H1 (cell line): ENCODE results near the gene BLNK. TPM values are rescaled to one million over a fixed set of nuclear protein-coding genes. Genes with fewer than 3 reads are reported as not detected.

Experiments
- CTCF ChIA-PET: fragments of 300-600 bp; sonication (Branson Sonifier 250); formaldehyde crosslinking; loops from one replicate; lab custom pipeline; 2021; ENCODE audit not compliant: partially characterized antibody; lab: Charles Lee
- POLR2A ChIA-PET: fragments of 300-600 bp; sonication (Branson Sonifier 250); formaldehyde crosslinking; loops from one replicate; lab custom pipeline; 2021; ENCODE audit warnings: inconsistent platforms; ENCODE audit not compliant: partially characterized antibody; lab: Charles Lee
- DNase-seq, 2 experiments: peaks; one replicate each; pipeline versions ENCODE4 v3.0.0 to v3.0.0-alpha.2; 2010 to 2022; ENCODE audit warnings: low spot score in 2 of 2, low read depth in 1 of 2, mixed read lengths in 1 of 2
- FAIRE-seq: peaks from 2 replicates; lab custom pipeline; 2011; peaks lifted over from hg19 to GRCh38; lab: Jason Lieb, UNC
- H2AFZ ChIP-seq: 2 replicates; pipeline ENCODE4 v1.8.1; 2012; ENCODE audit warnings: low read length, inconsistent platforms
- H2AK5ac ChIP-seq: 2 replicates; pipeline ENCODE4 v1.6.1; 2013; ENCODE audit warnings: low read depth, low read length
- H2BK120ac ChIP-seq: replicated peaks from 2 replicates; pipeline ENCODE3; 2013; ENCODE audit warnings: low read depth, low read length, inconsistent platforms
- H2BK12ac ChIP-seq: 2 replicates; pipeline ENCODE4 v1.6.1; 2013; ENCODE audit warnings: low read depth, low read length
- H2BK15ac ChIP-seq: 2 replicates; pipeline ENCODE4 v1.6.1; 2013; ENCODE audit warnings: low read length
- H2BK20ac ChIP-seq: 2 replicates; pipeline ENCODE4 v1.6.1; 2013; ENCODE audit warnings: low read length
- H2BK5ac ChIP-seq: 2 replicates; pipeline ENCODE4 v1.6.1; 2013; ENCODE audit warnings: low read depth, low read length
- H3K14ac ChIP-seq: 2 replicates; pipeline ENCODE4 v1.6.1; 2013; ENCODE audit warnings: inconsistent platforms; ENCODE audit not compliant: insufficient read length
- H3K18ac ChIP-seq: 2 replicates; pipeline ENCODE4 v1.6.1; 2013; ENCODE audit warnings: low read length; ENCODE audit errors: extremely low read depth
- H3K23ac ChIP-seq: 2 replicates; pipeline ENCODE4 v1.6.1; 2013; ENCODE audit warnings: inconsistent platforms; ENCODE audit not compliant: insufficient read length
- H3K23me2 ChIP-seq: 2 replicates; pipeline ENCODE4 v1.6.1; 2013; ENCODE audit warnings: low read depth, low read length
- H3K27ac ChIP-seq: 2 replicates; pipeline ENCODE4 v1.6.1; 2011; ENCODE audit warnings: low read depth, low read length, inconsistent platforms
- H3K27me3 ChIP-seq, 4 experiments: replicated peaks in 1 of 4; 1 replicate in 1 of 4; 2 replicates in 3 of 4; pipeline versions ENCODE4 v1.6.1 to v1.8.1; 2011 to 2013; ENCODE audit warnings: low read length in 3 of 4, mild to moderate bottlenecking in 3 of 4, inconsistent platforms in 2 of 4, mixed read lengths in 2 of 4, moderate library complexity in 1 of 4; ENCODE audit not compliant: control insufficient read depth in 3 of 4, insufficient read depth in 3 of 4; ENCODE audit errors: extremely low read depth in 1 of 4
- H3K36me3 ChIP-seq, 4 experiments: 2 replicates each; pipeline versions ENCODE4 v1.6.1 to v1.8.1; 2011 to 2013; ENCODE audit warnings: mild to moderate bottlenecking in 4 of 4, low read length in 3 of 4, moderate library complexity in 2 of 4, control low read depth in 1 of 4, inconsistent platforms in 1 of 4; ENCODE audit not compliant: insufficient read depth in 4 of 4, control insufficient read depth in 2 of 4
- H3K4ac ChIP-seq: replicated peaks from 2 replicates; pipeline ENCODE3; 2013; ENCODE audit warnings: low read length, low read depth, mixed read lengths, inconsistent platforms; ENCODE audit not compliant: insufficient read length
- H3K4me1 ChIP-seq, 4 experiments: replicated peaks in 1 of 4; 1 replicate in 1 of 4; 2 replicates in 3 of 4; pipeline versions ENCODE4 v1.6.1 to v1.8.1; 2011 to 2013; ENCODE audit warnings: low read length in 3 of 4, inconsistent platforms in 2 of 4, mixed read lengths in 1 of 4; ENCODE audit not compliant: insufficient read depth in 4 of 4, control insufficient read depth in 3 of 4
- H3K4me2 ChIP-seq, 2 experiments: 2 replicates each; pipeline versions ENCODE4 v1.6.1 to v1.8.1; 2011 to 2013; ENCODE audit warnings: low read depth in 2 of 2, low read length in 2 of 2, control low read depth in 1 of 2, inconsistent platforms in 1 of 2, mild to moderate bottlenecking in 1 of 2; ENCODE audit not compliant: insufficient read depth in 1 of 2
- H3K4me3 ChIP-seq, 4 experiments: fragments of 200-600, 300-600 bp in 1 of 4; sonication (generic), shearing (Covaris generic), sonication (Bioruptor Twin) in 1 of 4; 2 replicates each; pipeline versions ENCODE4 v1.5.1 to v1.8.1; 2011 to 2016; ENCODE audit warnings: low read length in 4 of 4, low read depth in 3 of 4, control low read depth in 2 of 4, inconsistent platforms in 2 of 4, mild to moderate bottlenecking in 2 of 4, mixed read lengths in 1 of 4, moderate library complexity in 1 of 4; ENCODE audit not compliant: insufficient read depth in 2 of 4; ENCODE audit errors: extremely low read depth in 1 of 4
- H3K56ac ChIP-seq: replicated peaks from 2 replicates; pipeline ENCODE3; 2013; ENCODE audit warnings: low read depth, mild to moderate bottlenecking, mixed read lengths, low read length, inconsistent platforms; ENCODE audit not compliant: insufficient read length
- H3K79me1 ChIP-seq: 2 replicates; pipeline ENCODE4 v1.6.1; 2013; ENCODE audit warnings: low read depth, low read length, control low read depth
- H3K79me2 ChIP-seq, 2 experiments: 2 replicates each; pipeline versions ENCODE4 v1.6.1 to v1.8.1; 2012 to 2013; ENCODE audit warnings: low read length in 2 of 2, mild to moderate bottlenecking in 2 of 2, inconsistent platforms in 1 of 2; ENCODE audit not compliant: insufficient read depth in 2 of 2, control insufficient read depth in 1 of 2
- H3K9ac ChIP-seq, 4 experiments: replicated peaks in 1 of 4; 1 replicate in 1 of 4; 2 replicates in 3 of 4; pipeline versions ENCODE4 v1.6.1 to v1.8.1; 2011 to 2013; ENCODE audit warnings: low read depth in 3 of 4, low read length in 3 of 4, control low read depth in 2 of 4, mild to moderate bottlenecking in 2 of 4, moderate library complexity in 2 of 4, inconsistent platforms in 1 of 4; ENCODE audit errors: extremely low read depth in 1 of 4
- H3K9me3 ChIP-seq, 2 experiments: 2 replicates each; pipeline versions ENCODE4 v1.6.1 to v1.8.1; 2012 to 2013; ENCODE audit warnings: mild to moderate bottlenecking in 2 of 2, moderate library complexity in 2 of 2, control low read depth in 1 of 2, inconsistent platforms in 1 of 2, low read depth in 1 of 2, low read length in 1 of 2, mixed read lengths in 1 of 2; ENCODE audit not compliant: insufficient read depth in 2 of 2
- H4K20me1 ChIP-seq, 2 experiments: replicated peaks in 1 of 2; 2 replicates each; pipeline versions ENCODE3 to v1.8.1; 2011 to 2013; ENCODE audit warnings: inconsistent platforms in 2 of 2, low read length in 2 of 2, mild to moderate bottlenecking in 1 of 2; ENCODE audit not compliant: insufficient read depth in 2 of 2, control insufficient read depth in 1 of 2
- H4K5ac ChIP-seq: 2 replicates; pipeline ENCODE4 v1.6.1; 2013; ENCODE audit warnings: low read length, low read depth, mixed read lengths, inconsistent platforms; ENCODE audit not compliant: insufficient read length
- H4K8ac ChIP-seq: 2 replicates; pipeline ENCODE4 v1.8.0; 2013; ENCODE audit warnings: mild to moderate bottlenecking, moderate library complexity, low read length, inconsistent platforms; ENCODE audit not compliant: insufficient read depth; ENCODE audit errors: extremely low read depth
- H4K91ac ChIP-seq: replicated peaks from 2 replicates; pipeline ENCODE3; 2013; ENCODE audit warnings: low read length, mixed read lengths, inconsistent platforms; ENCODE audit not compliant: insufficient read length
- BRCA1 ChIP-seq: IDR thresholded peaks from 2 replicates; pipeline ENCODE4 v1.6.1; 2012; ENCODE audit warnings: low read depth, low read length, improper control_type of control experiment
- CBX8 ChIP-seq: fragments of 300-800, 300-1000 bp; sonication (generic); IDR thresholded peaks from 2 replicates; pipeline ENCODE4 v1.7.1; 2016; ENCODE audit warnings: low read depth, low read length, borderline replicate concordance
- E2F6 ChIP-seq: IDR thresholded peaks from 2 replicates; pipeline ENCODE4 v1.6.1; 2012; ENCODE audit warnings: inconsistent platforms
- GABPA ChIP-seq: IDR thresholded peaks from 2 replicates; pipeline ENCODE4 v1.6.1; 2011; ENCODE audit warnings: mild to moderate bottlenecking, low read length, moderate library complexity, borderline replicate concordance; ENCODE audit not compliant: insufficient read depth
- HDAC6 ChIP-seq: IDR thresholded peaks from one replicate; pipeline ENCODE4 v1.7.1; 2012; ENCODE audit warnings: low read depth, mild to moderate bottlenecking, inconsistent platforms, low read length, moderate library complexity
- KDM4A ChIP-seq: IDR thresholded peaks from one replicate; pipeline ENCODE4 v1.7.1; 2012; ENCODE audit warnings: low read depth, mild to moderate bottlenecking, moderate library complexity, low read length, inconsistent platforms; ENCODE audit not compliant: severe bottlenecking
- MAX ChIP-seq: IDR thresholded peaks from 2 replicates; pipeline ENCODE4 v1.6.1; 2012; ENCODE audit warnings: inconsistent platforms
- POLR2AphosphoS5 ChIP-seq: IDR thresholded peaks from 2 replicates; pipeline ENCODE4 v1.6.1; 2011; ENCODE audit warnings: low read depth, low read length
- RBBP5 ChIP-seq: IDR thresholded peaks from 2 replicates; pipeline ENCODE4 v1.7.1; 2012; ENCODE audit warnings: low read depth, mild to moderate bottlenecking, inconsistent platforms, low read length, moderate library complexity, borderline replicate concordance
- RXRA ChIP-seq: IDR thresholded peaks from 2 replicates; pipeline ENCODE4 v1.6.1; 2011; ENCODE audit warnings: low read depth, mild to moderate bottlenecking, low read length, moderate library complexity; ENCODE audit not compliant: insufficient read depth
- SIX5 ChIP-seq: IDR thresholded peaks from 2 replicates; pipeline ENCODE4 v1.6.1; 2011; ENCODE audit warnings: mild to moderate bottlenecking, low read depth, low read length
- SRF ChIP-seq: IDR thresholded peaks from 2 replicates; pipeline ENCODE4 v1.6.1; 2011; ENCODE audit warnings: mild to moderate bottlenecking, low read depth, low read length, moderate library complexity
- TCF12 ChIP-seq: IDR thresholded peaks from 2 replicates; pipeline ENCODE4 v1.6.1; 2011; ENCODE audit warnings: low read depth, mild to moderate bottlenecking, low read length
- TEAD4 ChIP-seq: IDR thresholded peaks from 2 replicates; pipeline ENCODE4 v1.6.1; 2012; ENCODE audit warnings: low read depth, low read length, inconsistent platforms, mixed read lengths
- WGBS, 2 experiments: shearing (Covaris generic) in 1 of 2; methylation state at CpG; one replicate each; pipeline versions ENCODE4 v1.1.6 to v1.1.7; 2013 to 2015; ENCODE audit warnings: low lambda C conversion rate in 2 of 2, mixed read lengths in 2 of 2, inconsistent platforms in 1 of 2, low coverage in 1 of 2, missing lambda C conversion rate in 1 of 2; ENCODE audit not compliant: insufficient replicate concordance in 2 of 2, insufficient coverage in 1 of 2, insufficient read length in 1 of 2; ENCODE audit errors: extremely low coverage in 1 of 2, missing lambda C conversion rate in 1 of 2; 5-methylcytosine and 5-hydroxymethylcytosine counted together
- polyA plus RNA-seq, 7 experiments: library from polyadenylated mRNA; depleted of rRNA in 3 of 7; stranded (reverse) in 5 of 7; unstranded in 2 of 7; fragments of >200 nt in 5 of 7; fragments of 200-250 nt in 2 of 7; gene quantifications; 1 replicate in 5 of 7; 2 replicates in 1 of 7; 4 replicates in 1 of 7; pipeline versions ENCODE4 v1.2.1 to v1.2.3, GENCODE V29; 2011 to 2013; ENCODE audit warnings: missing spikeins in 2 of 7, mixed read lengths in 2 of 7
- total RNA-seq: library from RNA; stranded (reverse); fragmentation: NEBNext Ultra II Directional; extraction: Animal tissue kit (Norgen Biotek cat#: 25700); gene quantifications from 2 replicates; pipeline ENCODE4 v1.2.1, GENCODE V29; 2021

BLNK gene
- total and polyA plus RNA-seq, 2 of the 8 experiments (the other 6 are each of a cell fraction or from before 2014, with no cell fraction given): not detected

- Histone ChIP-seq H2BK15ac (no peak overlapping the region), H3K79me2 (no peaks in the 10 kb centered on the region), H3K18ac (no peak overlapping the region), H3K4me1 (no peaks in the 10 kb centered on the region), H2AFZ (no peak overlapping the region), H2BK12ac (no peak overlapping the region), H2AK5ac (no peak overlapping the region), H3K23ac (no peak overlapping the region), H3K36me3 (no peaks in the 10 kb centered on the region), H3K79me1 (no peaks in the 10 kb centered on the region), H3K27me3 (no peaks in the 10 kb centered on the region), H2BK120ac (no peak overlapping the region), H3K56ac (no peak overlapping the region), H4K20me1 (no peaks in the 10 kb centered on the region), H3K9me3 (no peaks in the 10 kb centered on the region), H3K4ac (no peak overlapping the region), H2BK5ac (no peak overlapping the region), H3K4me2 (no peak overlapping the region), H4K8ac (no peak overlapping the region), H3K27ac (no peak overlapping the region), H3K4me3 (no peak overlapping the region), H3K14ac (no peak overlapping the region), H4K5ac (no peak overlapping the region), H3K23me2 (no peaks in the 10 kb centered on the region), H3K9ac (no peak overlapping the region), H2BK20ac (no peak overlapping the region), H4K91ac (no peak overlapping the region)
- ChIA-PET POLR2A (no interaction called here), CTCF (interaction anchor here (0.9 to 1.8 kb wide), 3 partner anchors 11 to 70 kb away, joined by 4 to 5 read pairs (median 5); no protein-coding TSS in a partner anchor)
- FAIRE-seq (no peak), DNase-seq (no peak)
- 92% methylated on average over 2 of the region's 2 CpGs; no CpG with 5 or more reads in 1 of the 2 experiments for WGBS, 2 experiments
- no peak for TF ChIP-seq SIX5
- TF ChIP-seq E2F6: no peak
- TF ChIP-seq KDM4A: no peak
- TF ChIP-seq TEAD4: no peak
- no peak for TF ChIP-seq TCF12
- no peak for TF ChIP-seq SRF
- TF ChIP-seq CBX8: no peak
- no peak for TF ChIP-seq HDAC6
- no peak for TF ChIP-seq RBBP5
- no peak for TF ChIP-seq RXRA
- TF ChIP-seq POLR2AphosphoS5: no peak
- no peak for TF ChIP-seq GABPA
- TF ChIP-seq BRCA1: no peak
- TF ChIP-seq MAX: no peak
Observed at GRCh38 chr10:96268341-96268909, 2.9 kb downstream of the BLNK start.
